ENCODE data around the gene KCNIP4.

Gene KCNIP4

DNA sequence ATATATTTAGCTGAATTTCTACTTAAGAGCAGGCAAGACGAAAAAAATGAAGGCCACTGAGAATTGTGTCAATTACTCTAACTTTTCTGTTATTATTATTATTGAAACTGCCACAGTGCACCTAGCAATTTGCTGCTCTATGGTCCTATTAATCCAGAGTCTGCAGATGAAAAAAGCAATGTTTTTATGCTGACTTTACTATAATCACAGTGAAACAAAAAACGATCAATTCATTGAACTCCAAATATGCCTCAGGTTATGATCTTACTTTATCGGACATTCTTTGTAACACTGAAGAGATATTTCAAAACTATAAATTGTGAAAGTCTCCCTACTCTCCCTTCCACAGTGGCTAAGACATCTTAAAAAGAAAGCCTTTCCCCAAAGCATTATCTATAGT, 474.4 kb downstream of the KCNIP4 start:
- H3K4me3 ChIP-seq (replicated peaks; ENCODE audit: low read depth, low read length): no peak overlapping the region
- DNase-seq (ENCODE audit: extremely low read depth, low read depth): no peak
- TF ChIP-seq, protein P1, sequence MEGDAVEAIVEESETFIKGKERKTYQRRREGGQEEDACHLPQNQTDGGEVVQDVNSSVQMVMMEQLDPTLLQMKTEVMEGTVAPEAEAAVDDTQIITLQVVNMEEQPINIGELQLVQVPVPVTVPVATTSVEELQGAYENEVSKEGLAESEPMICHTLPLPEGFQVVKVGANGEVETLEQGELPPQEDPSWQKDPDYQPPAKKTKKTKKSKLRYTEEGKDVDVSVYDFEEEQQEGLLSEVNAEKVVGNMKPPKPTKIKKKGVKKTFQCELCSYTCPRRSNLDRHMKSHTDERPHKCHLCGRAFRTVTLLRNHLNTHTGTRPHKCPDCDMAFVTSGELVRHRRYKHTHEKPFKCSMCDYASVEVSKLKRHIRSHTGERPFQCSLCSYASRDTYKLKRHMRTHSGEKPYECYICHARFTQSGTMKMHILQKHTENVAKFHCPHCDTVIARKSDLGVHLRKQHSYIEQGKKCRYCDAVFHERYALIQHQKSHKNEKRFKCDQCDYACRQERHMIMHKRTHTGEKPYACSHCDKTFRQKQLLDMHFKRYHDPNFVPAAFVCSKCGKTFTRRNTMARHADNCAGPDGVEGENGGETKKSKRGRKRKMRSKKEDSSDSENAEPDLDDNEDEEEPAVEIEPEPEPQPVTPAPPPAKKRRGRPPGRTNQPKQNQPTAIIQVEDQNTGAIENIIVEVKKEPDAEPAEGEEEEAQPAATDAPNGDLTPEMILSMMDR (IDR thresholded peaks at IDR 0.05; ENCODE audit: low read depth, low read length, missing control alignments): no peak

DNA sequence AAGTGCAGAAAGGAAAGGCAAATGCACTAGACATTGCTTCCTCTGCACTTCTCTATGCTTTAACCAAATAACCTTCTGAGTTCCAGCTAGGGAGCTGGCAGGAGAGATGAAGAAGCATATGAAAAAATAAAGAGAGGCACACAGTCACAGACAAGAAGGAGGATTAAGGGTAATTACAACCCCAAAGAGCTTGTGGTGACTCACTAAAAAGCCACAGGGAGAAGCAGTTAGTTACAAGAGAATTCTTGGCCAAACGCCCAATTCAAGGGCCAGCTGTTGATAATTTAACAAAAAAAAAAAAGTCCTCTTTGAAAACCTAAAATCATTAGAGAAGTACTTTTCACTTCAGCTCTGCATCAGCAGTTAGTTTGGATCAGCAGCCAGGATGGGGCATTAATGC, 478.0 kb downstream of the KCNIP4 start:
- DNase-seq (ENCODE audit: extremely low read depth, low read depth): peak; percentile 37
- H3K4me3 ChIP-seq (replicated peaks; ENCODE audit: low read depth, low read length): no peak overlapping the region
- TF ChIP-seq, protein P1 (IDR thresholded peaks at IDR 0.05; ENCODE audit: low read depth, low read length, missing control alignments): no peak

DNA sequence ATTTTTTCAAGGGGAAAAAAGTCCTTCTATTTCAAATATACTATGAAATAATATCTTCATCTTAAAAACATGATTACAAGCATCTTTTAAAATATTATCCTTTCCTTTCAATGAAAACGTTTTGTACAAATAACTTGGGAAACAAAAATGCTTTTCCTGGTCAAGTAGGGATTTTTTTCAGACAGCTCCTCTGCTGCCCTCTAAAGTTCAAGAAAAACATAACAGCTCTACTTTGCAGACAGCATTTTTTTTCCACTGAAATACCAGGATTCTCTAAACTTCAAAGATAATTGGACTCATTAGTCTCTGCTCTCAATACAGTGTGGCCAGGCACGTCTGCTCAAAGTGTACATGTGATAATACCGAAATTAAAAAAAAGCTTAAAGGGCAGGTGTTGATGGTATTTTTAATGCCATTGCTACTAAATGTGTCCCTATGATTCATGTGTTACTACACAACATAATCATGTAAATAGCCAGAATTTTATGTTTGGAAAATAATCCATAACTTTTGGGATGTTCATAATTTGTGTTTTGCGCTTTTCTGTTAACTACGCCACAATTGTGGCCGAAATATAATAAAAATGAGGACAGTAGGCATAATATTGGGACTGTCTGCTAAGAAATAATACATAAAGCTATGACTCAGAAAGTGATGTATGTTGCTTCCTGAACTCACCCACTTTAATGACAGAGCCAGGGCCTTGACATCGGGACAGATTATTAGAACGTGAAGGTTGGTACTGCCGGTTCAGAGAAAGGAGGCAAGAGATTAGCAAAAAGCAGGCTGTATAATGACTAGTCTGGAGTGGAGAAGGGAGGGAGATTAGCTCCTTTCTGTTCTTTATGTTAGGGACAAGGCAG, 478.9 kb downstream of the KCNIP4 start:
- DNase-seq (ENCODE audit: extremely low read depth, low read depth): no peak
- TF ChIP-seq, protein P1 (IDR thresholded peaks at IDR 0.05; ENCODE audit: low read depth, low read length, missing control alignments): peak; percentile 36

DNA sequence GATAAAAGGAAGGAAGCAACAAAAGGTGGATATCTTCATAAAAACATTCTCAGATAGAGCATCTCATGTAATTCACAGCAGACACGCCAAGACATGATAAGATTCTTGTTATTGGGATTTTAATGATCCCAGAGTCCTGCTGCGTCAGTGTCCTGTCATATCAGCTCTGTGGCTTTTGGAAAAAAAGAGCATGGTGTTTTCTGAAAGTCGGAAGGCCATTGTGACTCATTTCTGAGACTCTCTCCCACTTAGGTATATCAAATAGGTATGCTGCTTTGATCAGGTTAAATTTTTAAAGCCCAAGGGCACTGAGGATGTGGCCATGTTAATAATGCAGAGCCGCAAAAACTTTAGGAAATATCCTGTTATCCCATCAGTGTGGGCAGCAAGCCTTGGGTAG, 481.0 kb downstream of the KCNIP4 start:
- TF ChIP-seq, protein P1 (IDR thresholded peaks at IDR 0.05; ENCODE audit: low read depth, low read length, missing control alignments): no peak
- no peak for DNase-seq (ENCODE audit: extremely low read depth, low read depth)
- H3K4me3 ChIP-seq (replicated peaks; ENCODE audit: low read depth, low read length): no peak overlapping the region

More for the DNA sequence above, 478.9 kb downstream of the KCNIP4 start:
- no peak overlapping the region for H3K4me3 ChIP-seq (replicated peaks; ENCODE audit: low read depth, low read length)

DNA sequence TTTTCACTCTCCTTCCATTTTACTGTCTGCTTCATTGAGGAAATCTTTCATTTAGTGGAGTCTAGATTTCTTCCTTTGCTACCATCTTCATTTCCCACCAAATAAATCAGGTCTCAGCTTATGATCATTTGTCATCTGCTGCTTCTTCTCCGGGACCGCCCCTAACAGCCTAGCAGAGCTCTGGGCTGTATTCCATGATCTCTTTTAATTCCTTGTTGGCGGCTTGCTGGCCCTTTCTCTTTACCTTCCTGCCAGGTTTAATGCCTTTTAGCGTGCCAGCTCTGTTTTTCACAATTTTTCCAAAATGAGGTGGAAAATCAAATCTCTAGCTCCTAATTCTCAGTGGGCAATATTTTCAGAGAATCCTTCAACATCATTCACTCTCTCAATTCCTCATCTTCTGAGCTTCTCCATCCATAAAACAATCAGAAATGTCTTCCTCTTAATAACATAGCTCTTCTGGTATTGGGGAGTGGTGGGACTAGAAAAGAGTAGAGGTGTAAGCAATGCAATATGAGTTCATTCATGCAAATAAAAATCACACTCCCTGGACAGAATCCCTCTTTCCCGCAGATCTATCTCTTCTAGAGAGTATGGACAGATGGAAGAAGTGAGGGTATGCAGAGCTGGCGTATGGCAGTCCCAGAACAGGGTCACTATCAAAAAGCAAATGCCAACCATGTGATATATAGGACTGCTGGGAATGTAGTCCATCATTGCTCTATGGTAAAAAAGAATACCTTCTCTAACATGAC, 491.3 kb downstream of the KCNIP4 start:
- TF ChIP-seq, protein P1 (IDR thresholded peaks at IDR 0.05; ENCODE audit: low read depth, low read length, missing control alignments): no peak
- no peak for DNase-seq (ENCODE audit: extremely low read depth, low read depth)

DNA sequence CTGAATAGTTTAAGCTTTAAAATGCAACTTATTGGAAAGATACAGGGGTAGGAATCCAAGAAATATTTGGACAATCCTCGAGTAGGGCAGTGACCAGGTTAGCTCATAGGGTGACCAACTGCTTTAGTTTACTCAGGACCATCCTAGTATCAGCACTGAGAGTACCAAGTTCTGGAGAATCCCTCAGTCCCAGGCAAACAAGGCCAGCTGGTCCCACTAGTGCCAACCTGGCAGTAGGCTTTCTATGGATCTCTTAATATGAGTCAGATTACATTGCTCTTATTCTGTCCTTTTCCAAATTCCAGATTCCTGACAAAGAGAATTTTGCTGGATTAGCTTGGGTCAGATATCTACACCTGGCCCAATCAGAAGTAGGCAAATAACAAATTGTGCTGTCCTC, 493.7 kb downstream of the KCNIP4 start:
- TF ChIP-seq, protein P1 (IDR thresholded peaks at IDR 0.05; ENCODE audit: low read depth, low read length, missing control alignments): no peak
- DNase-seq (ENCODE audit: extremely low read depth, low read depth): no peak

More for the DNA sequence above, 491.3 kb downstream of the KCNIP4 start:
- H3K4me3 ChIP-seq (replicated peaks; ENCODE audit: low read depth, low read length): no peak overlapping the region

More for the DNA sequence above, 493.7 kb downstream of the KCNIP4 start:
- no peak overlapping the region for H3K4me3 ChIP-seq (replicated peaks; ENCODE audit: low read depth, low read length)
